GM12872 (cell line): Measurements from ENCODE around the gene KCNQ4.

Experiments used
- TF ChIP-seq, protein P1 (sequence below): IDR thresholded peaks from 3 replicates; pipeline ENCODE4 v1.5.1; 2011; ENCODE audit warnings: low read depth, mild to moderate bottlenecking, low read length, moderate library complexity; ENCODE audit not compliant: insufficient read depth

The KCNQ4 gene

DNA sequence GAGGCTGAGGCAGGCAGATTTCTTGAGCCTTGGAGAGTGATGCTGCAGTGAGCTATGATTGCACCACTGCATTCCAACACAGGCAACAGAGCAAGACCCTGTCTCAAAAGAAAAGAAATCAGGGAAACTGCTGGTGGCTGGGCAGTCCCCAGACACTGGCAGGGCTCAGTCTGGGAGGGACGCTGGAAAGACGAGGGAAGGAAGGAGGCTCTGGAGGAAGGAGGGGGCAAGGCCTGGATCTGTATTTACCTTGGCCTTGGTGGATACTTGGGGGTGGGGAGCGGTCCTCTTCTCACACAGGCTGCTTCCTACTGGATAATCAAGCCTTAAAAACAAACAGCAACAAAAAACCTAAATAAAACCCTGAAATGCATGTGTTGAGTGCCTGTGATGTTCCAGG is 24.4 kb downstream of the KCNQ4 start:
- TF ChIP-seq, protein P1, sequence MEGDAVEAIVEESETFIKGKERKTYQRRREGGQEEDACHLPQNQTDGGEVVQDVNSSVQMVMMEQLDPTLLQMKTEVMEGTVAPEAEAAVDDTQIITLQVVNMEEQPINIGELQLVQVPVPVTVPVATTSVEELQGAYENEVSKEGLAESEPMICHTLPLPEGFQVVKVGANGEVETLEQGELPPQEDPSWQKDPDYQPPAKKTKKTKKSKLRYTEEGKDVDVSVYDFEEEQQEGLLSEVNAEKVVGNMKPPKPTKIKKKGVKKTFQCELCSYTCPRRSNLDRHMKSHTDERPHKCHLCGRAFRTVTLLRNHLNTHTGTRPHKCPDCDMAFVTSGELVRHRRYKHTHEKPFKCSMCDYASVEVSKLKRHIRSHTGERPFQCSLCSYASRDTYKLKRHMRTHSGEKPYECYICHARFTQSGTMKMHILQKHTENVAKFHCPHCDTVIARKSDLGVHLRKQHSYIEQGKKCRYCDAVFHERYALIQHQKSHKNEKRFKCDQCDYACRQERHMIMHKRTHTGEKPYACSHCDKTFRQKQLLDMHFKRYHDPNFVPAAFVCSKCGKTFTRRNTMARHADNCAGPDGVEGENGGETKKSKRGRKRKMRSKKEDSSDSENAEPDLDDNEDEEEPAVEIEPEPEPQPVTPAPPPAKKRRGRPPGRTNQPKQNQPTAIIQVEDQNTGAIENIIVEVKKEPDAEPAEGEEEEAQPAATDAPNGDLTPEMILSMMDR = no peak

DNA sequence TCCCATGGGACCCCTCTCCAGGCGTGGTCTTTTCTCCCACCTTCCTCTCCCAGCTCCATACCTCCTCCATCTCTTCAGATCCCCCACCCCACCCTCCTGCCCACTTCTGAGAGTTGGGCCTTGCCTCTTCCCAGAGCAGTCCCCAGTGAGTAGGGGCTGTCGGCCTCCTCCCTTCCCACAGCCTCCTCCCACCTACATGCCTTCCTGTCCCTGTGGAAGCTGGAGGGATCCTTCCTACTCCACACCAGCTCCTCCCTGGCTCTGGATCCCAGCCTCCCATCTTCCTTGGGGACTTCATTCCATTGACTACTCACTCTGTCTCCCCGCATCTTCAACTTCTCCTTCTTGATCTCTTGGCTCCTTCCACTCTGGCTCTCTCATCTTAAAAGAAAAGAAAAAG is 24.9 kb downstream of the KCNQ4 start:
- TF ChIP-seq, protein P1 = no peak

DNA sequence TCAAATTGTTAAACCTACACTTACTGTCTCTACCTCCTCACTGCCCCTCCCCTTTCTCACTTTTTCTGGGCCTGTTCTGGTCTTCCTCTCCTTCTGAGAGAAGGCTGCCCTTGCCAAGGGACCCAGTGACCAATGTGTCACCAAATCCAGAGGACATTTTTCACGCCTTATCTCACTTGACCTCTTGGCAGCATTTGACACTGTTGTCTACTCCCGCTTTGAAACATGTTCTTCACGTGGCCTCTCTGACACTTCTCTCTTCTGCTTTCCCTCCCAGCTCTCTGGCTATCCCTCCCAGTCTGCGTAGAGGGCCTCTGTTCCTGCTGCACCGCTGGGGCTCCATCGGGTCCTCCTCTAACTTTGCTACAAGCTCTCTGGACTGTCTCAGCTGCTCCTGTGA is 25.3 kb downstream of the KCNQ4 start:
- TF ChIP-seq, protein P1 = no peak

DNA sequence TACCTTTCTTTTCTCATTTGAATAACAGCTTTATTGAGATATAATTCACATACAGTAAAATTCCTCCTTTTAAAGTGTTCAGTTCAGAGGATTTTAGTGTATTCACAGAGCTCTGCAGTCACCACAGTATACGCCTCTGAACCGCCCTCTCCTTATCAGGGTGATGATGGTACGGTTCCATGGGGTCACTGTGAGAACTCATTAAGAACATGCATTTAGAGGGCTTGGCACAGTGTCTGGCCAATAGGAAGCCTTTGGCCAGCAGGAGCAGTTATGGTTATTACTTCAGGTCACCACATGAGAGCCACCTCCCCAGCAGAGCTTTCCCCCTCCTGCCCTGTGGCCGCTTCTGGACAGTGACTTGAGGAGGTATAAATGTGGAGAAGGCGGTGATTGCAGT is 27.3 kb downstream of the KCNQ4 start:
- TF ChIP-seq, protein P1 = no peak

DNA sequence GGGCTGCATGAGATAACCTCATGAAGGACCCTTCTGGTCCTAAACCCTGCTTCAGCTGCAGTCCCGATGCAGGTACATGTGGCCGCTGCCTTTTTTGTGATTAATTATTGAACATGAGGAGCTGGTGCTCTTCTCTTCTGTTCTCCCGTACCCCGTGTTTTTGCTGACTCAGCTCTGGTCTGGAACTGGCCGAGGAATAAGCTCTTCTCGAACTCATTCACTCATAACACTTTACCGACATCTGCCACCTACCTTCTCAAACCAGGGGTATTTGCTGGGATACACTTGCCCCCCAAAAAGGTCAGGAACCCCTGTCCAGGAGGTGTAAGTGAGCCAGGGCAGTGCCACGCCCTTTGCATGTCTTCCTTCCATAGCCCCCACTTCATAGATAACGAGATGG is 31.8 kb downstream of the KCNQ4 start:
- TF ChIP-seq, protein P1 = no peak

DNA sequence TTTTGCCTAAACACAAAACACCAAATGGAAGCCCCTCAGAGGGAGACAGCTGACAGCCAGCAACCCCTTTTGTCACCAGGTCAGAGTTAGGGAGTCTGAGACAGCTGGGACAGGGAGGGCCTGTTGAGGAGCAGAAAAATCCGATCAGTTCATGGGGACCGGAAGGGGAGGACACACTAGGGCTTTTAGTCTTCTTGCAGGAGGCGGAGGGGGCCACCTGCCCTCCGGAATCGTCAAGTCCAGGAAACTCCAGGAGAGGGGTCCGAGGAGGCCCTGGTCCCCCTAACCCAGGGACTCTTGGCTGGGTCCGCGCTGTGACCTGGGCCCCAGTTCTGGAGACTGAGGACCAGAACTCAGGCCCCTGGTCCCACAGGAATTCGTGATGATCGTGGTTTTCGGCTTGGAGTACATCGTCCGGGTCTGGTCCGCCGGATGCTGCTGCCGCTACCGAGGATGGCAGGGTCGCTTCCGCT is 34.2 kb downstream of the KCNQ4 start:
- TF ChIP-seq, protein P1 = no peak

DNA sequence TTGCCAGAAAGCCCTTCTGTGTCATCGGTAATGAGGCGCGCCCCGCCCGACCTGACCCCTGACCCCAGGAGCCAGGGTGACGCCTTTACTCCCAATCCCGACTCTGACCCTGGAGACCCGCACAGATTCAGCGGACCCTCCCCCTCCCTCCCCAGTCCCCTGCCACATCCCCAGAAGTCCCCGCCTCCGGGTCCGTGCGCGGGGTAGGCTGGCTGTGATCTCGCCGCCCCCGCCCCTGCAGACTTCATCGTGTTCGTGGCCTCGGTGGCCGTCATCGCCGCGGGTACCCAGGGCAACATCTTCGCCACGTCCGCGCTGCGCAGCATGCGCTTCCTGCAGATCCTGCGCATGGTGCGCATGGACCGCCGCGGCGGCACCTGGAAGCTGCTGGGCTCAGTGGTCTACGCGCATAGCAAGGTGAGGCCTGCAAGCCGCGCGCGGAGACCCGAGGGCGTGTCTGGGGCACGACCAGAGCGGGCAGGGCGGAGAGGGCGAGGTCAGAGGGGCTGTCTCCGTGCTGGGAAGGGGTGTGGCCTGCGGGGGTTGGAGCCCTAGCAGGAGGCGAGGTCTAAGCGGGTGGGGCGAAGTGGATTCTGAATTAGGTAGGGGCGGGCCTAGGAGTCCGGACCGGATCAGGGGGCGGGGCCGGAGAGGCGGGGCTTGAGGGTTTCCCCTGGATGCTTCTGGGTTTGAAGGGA is 34.8 kb downstream of the KCNQ4 start:
- TF ChIP-seq, protein P1 = no peak
